GM19372 (cell line): ENCODE data around the gene AMIGO1.

Source experiments
- ATAC-seq: cut with Tn5 transposase; IDR thresholded peaks from one replicate; pipeline ENCODE4 v1.9.1; 2021; ENCODE audit warnings: mild to moderate bottlenecking, low read depth, moderate library complexity; ENCODE audit not compliant: unreplicated experiment

The AMIGO1 gene

DNA sequence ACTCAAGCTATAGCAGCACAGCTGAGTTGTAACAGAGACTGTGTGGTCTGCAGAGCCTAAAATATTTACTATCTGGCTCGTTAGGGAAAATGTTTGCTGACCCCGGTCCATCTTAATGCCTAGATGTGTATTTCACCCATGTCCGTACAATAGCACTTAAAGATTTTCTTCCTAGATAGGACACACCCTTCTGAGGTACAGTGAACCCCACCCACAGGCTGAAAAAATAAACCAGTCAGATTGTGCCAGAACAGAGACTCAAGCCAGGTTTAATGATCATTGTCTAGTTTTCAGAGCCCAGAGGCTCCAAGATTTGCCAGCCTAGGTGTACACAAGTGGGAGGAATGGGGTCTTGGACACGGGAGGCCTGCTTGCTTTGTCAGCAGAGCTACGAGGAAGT lies 5.6 kb downstream of the AMIGO1 start:
- ATAC-seq: no peak

DNA sequence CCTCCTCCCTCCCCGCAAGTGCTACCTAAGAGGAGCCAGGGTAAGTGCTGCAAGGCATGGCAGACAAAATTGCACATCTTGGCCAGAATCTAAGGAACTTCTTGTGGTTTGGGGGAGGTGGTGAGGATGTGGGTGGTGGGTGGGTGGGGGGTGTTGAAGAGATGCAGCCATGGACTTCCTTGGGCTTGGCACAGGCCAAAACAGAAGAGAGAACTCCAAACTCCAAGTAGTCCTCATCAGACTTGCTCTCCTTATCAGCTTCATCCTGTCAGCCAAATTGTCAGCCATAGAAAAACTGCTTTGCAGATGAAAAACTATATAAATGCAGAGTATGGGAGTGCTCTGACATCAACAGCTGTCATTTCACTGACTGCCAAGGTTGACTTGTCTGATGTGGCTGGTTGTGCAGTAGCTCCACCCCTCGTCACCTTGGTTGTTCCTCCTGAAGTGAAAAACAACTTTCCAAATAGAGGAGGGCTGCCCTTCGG lies 7.1 kb downstream of the AMIGO1 start:
- ATAC-seq: no peak

DNA sequence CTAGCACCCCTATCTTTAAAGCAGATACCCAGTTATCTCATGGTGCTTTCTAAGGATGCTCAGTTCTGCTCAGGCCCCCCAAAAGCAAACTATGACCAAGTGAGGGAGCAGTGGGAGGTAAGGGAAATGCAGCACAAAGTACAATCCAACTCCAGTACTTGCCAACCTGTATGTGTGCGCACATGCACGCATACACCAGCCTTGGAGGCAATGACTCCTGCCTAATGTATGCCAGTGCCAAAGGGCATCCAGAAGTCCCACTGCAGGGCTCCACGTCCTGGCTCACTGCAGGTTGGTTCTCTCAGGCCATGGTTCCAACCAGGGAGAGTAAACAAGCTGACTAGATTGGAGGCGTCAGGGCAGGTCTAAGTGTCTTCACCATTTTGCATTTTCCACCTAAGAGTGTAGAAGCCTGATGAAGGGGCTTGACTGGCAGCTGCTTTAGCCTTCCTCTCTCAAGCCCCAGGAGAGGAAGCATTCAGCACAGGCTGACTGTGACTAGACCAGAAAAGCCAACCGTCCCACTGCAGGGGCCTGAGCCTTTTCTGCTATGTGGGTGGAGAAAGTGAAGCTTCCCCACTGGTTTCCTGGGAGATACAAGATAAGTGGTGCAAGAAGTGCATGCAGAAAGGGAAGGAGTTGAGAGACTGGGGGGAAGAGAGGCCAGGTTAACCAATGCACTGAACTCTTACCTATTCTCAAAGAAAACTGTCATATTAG lies 7.7 kb downstream of the AMIGO1 start:
- no peak for ATAC-seq

DNA sequence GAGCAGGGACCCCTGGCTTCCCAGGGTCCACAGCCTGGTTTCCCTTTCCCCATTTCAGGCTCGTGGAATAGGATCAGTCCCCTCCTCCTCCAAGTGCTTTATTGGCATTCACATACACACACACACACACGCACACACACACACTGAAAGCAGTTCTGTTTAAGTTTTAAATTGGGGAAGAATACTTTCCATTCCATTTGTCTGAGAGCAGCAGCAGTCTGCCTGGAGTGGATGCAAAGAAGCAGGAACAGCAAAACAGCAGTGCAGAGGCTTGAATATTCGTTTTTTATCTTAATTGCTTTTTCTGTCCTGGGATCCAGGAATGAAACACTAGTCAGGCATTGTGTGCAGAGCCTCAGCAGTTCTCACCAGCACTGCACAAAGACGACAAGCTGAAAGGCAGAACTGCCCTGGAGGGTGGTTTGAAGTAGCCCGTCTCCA lies 8.6 kb downstream of the AMIGO1 start:
- no peak for ATAC-seq

DNA sequence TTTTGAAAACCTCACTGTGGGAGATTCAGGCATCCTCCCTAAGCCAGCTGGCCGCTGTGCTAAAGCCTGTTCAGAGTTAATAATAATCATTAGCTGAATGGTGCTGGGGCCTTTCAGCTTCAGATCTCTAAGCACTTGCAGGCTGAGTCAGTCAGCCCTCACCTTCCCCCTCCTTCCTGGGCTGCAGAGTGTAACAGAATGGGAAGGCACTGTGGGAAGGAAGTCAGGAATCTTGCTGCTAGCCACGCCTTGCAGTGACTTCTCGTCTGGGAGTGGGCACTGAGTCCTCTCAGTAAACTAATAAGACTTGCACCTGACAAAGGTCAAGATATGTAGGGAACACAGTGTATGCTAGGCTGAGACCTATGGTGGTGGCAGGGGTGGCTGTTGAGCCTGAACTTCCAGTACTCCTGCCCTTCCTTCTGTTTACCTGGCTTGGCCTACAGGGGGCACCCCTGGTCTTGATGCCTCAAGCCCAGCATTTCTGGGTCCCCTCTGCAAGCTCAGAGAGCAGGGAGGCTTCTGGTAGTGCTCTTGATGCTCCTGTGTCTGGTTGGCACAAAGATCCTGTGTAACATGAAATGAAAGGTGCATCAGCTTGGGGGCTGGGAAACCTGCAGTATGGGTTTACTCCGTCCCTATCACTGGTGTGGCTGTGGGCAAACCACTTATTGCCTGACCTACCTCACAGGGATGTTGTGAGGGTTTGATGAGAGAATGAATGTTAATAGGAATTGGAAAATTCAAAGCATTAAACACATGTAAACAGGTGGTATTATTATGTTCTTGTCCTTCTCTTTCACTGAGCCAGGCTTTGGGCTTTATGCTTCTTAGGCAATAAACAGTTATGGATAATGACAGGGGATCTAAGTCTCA lies 9.6 kb downstream of the AMIGO1 start:
- ATAC-seq: no peak

DNA sequence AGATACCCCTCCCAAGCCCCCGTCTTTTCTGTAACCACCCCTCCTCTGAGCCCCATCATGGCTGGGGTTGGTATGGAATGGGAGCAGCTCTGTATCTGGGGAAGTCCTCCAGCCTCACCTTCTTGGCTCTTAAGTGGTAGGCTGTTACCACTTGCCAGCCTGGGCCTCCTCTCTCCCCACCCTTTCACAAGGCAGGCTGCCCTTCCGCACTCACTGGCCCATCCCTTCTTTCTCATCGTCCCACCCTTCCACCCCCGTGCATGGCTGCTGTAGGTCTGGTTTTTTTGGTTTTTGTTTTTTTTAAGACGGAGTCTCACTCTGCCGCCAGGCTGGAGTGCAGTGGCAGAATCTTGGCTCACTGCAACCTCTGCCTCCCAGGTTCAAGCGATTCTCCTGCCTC lies 10.4 kb downstream of the AMIGO1 start:
- no peak for ATAC-seq

DNA sequence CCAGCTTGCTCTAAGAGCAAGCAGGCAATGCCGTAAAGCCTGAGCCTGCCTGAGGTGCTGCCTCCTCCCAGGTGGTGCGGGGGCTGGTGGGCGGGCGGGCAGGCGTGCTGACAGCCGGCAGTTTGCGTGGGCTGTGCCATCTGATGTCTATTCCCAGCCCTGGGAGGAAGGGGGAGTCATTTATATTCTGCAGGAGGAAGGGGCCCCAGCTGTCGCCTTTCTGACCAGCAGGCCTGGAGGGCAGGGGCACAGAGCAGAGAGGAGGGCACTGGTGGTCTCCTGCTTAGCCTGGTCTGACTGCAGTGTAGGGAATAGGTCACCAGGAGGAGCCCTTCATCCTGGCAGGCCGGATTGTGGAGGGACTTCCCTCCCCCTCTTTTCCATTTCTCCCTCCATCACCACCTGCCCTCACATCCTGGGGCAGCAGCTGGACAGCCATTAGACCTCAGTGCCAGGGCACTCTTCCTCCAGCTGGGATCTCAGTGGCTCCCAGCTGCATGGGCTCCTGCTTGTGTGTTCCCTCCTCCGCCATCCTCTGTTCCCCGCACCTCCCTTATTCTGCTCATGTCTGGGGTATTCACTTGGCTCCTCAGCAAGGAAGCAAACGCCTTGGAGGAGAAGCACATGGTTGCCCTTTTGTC lies 11.2 kb downstream of the AMIGO1 start:
- ATAC-seq: no peak

DNA sequence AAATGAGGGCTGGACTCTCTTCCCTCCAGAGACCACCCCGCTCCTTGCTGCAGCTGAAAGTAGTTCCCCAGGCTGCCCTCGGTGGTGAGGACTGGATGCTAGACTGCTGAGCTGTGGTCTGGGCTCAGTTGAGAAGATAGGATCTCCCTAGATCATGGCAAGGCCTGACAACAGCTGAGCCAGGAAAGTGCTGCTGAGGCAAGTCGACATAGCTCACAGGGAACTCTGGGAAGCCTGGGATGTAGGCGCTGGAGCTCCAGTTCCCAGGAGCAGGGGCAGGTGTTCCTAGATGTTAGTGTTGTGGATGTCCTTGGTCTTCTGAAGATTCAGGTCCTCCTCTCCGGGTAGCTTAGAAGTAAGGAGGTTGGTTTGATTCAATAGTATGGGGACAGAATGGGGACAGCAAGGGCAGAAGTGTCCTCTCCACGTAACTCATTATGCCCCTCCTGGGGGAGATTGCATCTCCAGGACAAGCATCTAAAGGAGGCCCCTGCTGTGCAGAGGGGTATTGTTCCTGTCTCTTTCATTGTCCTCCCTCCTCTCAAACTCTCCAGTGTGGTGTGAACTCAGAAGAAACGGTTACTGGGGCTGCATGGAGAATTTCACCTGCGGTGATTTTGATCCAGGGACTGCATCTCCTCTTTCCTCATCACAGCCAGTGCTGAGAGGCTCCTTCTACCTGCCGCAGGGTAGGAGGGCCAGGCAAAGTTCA lies 11.9 kb downstream of the AMIGO1 start:
- ATAC-seq: no peak

DNA sequence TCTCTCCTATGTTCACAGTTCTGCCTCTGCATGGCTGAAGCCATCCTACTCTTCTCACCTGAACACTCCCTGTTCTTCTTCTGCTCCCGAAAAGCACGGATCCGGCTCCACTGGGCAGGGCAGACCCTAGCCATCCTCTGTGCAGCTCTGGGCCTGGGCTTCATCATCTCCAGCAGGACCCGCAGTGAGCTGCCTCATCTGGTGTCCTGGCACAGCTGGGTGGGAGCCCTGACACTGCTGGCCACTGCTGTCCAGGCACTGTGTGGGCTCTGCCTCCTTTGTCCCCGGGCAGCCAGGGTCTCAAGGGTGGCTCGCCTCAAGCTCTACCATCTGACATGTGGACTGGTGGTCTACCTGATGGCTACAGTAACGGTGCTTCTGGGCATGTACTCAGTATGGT lies 13.8 kb downstream of the AMIGO1 start:
- no peak for ATAC-seq

DNA sequence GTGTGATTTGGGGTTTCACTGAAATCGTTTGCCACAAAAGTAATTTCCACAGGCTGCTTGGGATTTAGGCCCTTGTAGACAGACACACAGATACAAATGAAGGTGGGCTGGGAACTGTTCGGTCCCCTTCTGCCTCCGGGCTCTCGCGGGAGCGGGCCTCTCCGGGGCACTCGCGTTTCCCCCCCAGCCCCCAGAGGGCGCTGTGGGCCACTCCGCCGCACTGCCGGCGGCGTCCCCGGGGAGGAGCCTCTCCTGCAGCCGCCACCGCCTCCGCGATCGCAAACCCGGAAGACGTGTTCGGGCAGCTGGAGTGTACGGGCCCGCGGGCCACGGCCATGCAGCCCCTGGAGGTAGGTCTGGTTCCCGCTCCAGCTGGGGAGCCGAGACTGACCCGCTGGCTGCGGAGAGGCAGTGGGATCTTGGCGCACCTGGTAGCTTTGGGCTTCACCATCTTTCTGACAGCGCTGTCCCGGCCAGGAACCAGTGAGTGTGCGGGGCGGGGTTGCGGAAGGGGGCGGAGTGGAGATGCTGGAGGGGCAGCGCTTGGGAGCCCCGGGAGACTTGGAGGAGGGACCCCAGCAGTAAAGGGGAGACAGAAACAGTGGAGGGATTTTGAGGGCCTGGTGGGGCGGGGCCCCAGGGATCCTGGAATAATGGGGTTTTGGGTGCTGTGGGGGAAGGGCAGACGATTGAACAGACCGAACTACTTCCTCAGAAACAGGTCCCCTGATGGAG lies 15.6 kb downstream of the AMIGO1 start, which contains the start of gene CYB561D1:
Gene CYB561D1, plus strand, starts transcription at position 290 of the 735 bp plus-strand sequence. Its CDS starts 46 bp downstream, at position 336.
- ATAC-seq: peak; percentile 79

DNA sequence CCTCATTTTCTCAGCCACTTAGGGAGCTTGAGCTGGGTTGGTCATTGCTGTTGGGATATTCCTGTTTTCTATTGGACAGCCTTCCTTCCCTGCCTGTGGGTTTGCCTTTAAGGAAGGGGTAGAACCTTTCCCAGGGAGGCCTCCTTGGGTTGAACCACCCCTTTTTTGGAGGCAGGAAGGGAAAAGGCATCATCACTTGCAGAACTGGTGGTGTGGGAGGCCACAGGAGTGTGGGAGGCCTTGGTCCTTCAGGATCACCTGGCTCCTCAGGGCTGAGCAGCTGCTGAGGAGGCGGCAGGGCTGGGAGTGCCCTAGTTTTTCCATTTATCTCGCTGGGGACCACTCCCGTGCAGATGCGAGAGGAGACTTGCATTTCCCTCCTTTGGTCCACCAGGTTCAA lies 16.3 kb downstream of the AMIGO1 start:
- ATAC-seq: no peak

DNA sequence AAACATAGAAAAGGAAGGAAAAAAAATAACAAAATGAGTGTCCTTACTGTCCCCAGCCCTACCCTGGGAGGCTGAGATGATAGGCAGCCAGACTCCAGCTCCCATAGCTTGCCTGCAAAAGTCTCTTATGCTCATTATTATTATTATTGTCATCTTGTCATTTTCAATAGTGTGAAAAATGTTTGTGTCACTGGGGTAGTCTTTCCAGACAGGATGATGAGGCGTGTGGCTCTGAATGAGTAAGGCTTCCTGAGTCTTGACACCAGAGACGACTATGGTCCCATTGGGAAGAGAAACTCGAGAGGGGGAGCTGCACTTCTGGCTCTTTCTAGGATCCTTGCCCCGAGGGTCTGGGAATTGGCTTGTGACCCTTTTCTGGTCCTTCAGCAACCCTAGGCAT lies 16.7 kb downstream of the AMIGO1 start:
- no peak for ATAC-seq

DNA sequence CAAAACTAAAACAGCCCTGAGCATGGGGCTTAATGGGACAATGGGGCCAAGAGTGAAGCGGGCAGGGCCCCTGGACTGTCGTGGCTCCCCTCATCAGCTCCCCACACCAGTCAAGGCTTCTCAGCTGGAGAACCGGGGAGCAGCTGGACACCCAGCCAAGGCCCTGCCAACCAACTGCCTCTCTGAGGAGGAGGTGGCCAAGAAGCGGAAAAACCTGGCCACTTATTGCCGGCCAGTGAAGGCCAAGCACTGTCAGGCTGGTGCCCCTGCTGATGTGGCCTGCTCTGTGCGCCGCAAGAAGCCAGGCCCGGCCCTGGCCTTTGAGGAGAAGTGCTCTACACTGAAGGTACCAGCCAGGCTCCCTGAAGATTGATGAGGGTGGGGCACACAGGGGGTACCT lies 18.2 kb downstream of the AMIGO1 start:
- ATAC-seq: no peak

DNA sequence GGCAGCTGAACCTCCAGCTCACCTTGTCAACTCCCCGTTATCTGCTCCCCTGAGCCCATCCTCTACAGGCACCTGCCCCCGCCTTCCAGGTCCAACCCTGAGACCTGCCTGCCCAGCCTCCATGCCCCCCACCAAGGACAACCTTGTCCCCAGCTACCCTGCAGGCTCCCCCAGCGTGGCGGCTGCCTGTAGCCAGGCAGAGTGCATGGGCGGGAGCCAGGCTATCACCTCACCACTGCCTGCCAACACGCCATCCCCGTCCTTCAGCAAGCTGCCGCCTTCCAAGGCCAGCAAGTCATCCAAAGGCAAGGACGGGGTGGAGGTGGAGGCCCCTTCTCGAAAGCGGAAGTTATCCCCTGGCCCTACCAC lies 18.6 kb downstream of the AMIGO1 start:
- no peak for ATAC-seq

DNA sequence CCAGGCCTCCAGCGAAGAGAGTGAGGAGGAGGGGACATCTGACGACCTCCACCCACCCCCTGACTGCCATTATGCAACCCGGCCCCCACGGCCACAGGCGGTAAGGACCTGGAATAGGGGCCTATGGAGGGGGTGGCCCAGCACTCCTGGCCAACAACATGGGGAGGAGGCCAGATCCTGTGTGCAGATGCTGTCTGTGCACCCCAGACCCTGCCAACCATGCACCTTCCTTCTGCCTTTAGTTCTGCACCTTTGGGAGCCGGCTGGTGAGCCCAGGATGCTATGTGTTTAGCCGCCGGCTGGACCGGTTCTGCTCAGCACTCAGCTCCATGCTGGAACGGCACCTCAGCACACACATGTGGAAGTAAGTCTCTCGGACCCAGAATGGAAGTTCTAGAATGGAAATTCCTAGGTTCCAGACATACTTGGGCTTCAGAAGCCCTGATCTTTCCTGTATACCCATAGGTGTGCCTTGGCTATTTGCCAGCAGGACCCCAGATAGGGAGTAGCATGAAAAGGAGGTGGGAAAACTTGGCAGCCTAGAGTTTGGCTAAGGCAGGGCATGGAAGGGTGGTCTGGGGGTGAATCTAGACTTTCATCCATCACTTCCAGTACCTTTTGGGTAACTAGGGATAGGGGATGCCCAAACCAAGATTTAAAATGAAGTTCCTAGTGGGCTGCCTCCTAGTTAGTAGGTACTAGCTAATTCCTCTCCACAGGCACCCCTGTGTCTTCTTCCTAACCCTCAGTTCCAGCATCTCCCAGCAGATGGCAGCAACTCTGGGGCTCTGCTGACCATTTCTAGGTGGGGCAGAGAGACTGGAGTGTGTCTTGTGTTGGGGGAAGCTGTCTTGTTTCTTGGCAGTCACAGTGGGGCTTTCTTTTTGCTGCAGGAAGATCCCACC lies 19.2 kb downstream of the AMIGO1 start:
- ATAC-seq: no peak

DNA sequence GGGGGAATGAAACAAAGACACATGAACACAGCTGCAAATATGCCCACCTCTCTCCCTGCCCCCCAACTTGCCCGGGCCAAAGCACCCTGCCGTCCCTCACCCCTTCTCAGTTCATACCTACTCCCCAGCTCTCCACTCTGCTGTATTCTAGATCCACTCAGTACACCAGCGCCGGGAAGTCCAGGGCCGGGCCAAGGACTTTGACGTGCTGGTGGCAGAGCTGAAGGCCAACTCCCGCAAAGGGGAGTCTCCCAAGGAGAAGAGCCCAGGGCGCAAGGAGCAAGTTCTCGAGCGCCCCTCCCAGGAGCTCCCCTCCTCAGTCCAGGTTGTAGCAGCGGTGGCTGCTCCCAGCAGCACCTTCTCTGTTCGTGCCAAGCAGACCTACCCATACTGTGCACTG lies 20.8 kb downstream of the AMIGO1 start:
- ATAC-seq: no peak

DNA sequence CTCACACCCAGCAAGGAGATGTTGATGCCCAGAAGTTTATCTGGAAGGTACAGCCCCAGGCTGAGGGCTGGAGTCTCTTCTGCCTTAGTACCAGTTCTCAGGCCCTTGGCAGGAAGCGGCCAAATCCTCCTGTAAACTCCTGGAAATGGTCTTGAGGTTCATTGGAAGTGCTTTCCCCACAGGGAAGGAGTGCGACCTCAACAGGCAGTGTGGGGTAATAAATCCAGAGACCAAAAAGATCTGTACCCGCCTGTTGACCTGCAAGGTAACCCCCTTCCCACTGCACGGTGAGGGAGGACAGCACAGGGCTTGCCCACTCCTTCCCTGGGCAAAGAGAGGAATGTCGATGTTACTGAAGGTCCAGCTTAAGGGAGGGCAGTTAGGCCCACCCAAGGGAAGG lies 21.3 kb downstream of the AMIGO1 start:
- no peak for ATAC-seq

DNA sequence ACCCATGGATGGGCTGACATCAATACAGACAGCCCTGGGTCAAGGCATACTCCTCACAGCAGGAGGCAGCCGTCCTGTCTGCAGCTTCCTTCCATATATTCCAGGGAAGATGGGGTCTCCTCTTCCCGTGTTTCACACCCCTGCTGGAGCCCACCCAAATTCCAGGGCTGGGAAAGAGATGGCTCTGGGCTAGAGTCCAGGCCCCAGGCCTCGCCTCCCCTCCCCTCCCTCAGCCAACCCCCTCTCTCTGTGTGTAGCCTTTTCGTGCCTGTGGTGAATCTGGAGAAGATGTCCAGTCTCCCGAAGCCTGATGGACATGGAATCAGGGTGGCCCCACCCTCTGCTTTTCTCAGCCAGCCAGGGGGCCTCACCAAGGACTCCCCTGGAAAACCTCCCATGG lies 22.3 kb downstream of the AMIGO1 start:
- ATAC-seq: no peak

DNA sequence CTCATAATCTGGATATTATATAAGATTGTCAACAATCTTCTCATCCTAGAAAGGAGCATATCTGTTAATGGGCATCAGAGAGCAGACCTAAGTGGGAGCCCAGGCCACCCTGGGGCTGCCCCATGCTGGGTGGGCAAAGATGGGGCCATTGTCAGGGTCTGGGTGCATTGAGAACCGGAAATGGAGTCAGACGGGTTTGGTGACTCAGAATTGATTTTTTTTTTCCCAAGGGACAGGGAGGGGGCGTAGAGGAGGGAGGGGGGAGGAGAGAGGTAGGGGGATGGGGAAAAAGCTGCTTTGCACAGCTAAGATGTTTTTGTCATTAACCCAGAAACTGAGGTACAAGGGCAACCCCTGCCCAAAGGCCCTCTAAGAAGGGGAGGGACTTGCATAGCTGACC lies 24.5 kb downstream of the AMIGO1 start:
- ATAC-seq: no peak
